HCT116 (cell line): Measurements from ENCODE around the gene IFI35. TPM values are rescaled to one million over a fixed set of nuclear protein-coding genes. Genes with fewer than 3 reads are reported as not detected.
A peak's percentile ranks its signal among the peaks of the same experiment; 100 is the strongest.

Source experiments
- ATAC-seq: fragments of 200-7000 bp; cut with Tn5 transposase; 2 replicates; pipeline ENCODE4 v1.9.1; 2020; ENCODE audit warnings: mild to moderate bottlenecking, moderate library complexity
- BruUV-seq: library from RNA; stranded (reverse); fragments of 400-500 nt; replicated peaks from 2 replicates; lab custom pipeline; 2021; lab: Mats Ljungman, UMichigan
- CTCF ChIA-PET: fragments of 300-600 bp; sonication (Branson Sonifier 250); formaldehyde crosslinking; loops from one replicate; lab custom pipeline; 2021; ENCODE audit warnings: antibody characterized with exemption; lab: Charles Lee
- POLR2A ChIA-PET: fragments of 300-600, 350-600 bp; sonication (Branson Sonifier 250); formaldehyde crosslinking; loops from one replicate; lab custom pipeline; 2021; ENCODE audit warnings: antibody characterized with exemption; lab: Charles Lee
- RAD21 ChIA-PET, 2 experiments: fragments of 300-600 bp; sonication (Branson Sonifier 250); formaldehyde crosslinking; loops; one replicate each; lab custom pipeline; 2023; ENCODE audit warnings: low total read pairs in 2 of 2; ENCODE audit not compliant: uncharacterized antibody in 2 of 2, unreplicated experiment in 2 of 2, low non-redundant PET in 1 of 2; lab: Charles Lee
- DNase-seq: peaks from one replicate; pipeline ENCODE4 v3.0.0-alpha.2; 2010; ENCODE audit warnings: low read depth, low spot score
- H2AFZ ChIP-seq: fragments of 200-600 bp; shearing (Covaris generic), sonication (generic); 2 replicates; pipeline ENCODE4 v1.6.1; 2017; ENCODE audit warnings: low read depth, mixed run types, mixed read lengths, antibody characterized with exemption, low read length; ENCODE audit not compliant: poor library complexity, severe bottlenecking
- H3K27ac ChIP-seq: 2 replicates; pipeline ENCODE4 v1.5.1; 2012; ENCODE audit warnings: low read depth, low read length
- H3K27me3 ChIP-seq: fragments of 200-600 bp; sonication (generic); 2 replicates; pipeline ENCODE4 v1.6.1; 2016; ENCODE audit warnings: mixed run types, low read length, mixed read lengths; ENCODE audit not compliant: insufficient read depth
- H3K36me3 ChIP-seq, 2 experiments: fragments of 200-500 bp in 1 of 2; fragments of 200-600 bp in 1 of 2; sonication (Bioruptor generic) in 1 of 2; sonication (generic) in 1 of 2; 2 replicates each; pipeline versions ENCODE4 v1.5.1 to v1.6.1; 2014 to 2016; ENCODE audit warnings: low read length in 2 of 2, inconsistent platforms in 1 of 2, mixed read lengths in 1 of 2, mixed run types in 1 of 2; ENCODE audit not compliant: insufficient read depth in 2 of 2, control insufficient read depth in 1 of 2
- H3K4me1 ChIP-seq, 2 experiments: fragments of 200-600 bp in 1 of 2; sonication (generic) in 1 of 2; 2 replicates each; pipeline versions ENCODE4 v1.5.1 to v1.6.1; 2012 to 2017; ENCODE audit warnings: low read length in 2 of 2, inconsistent platforms in 1 of 2, mild to moderate bottlenecking in 1 of 2, mixed read lengths in 1 of 2, mixed run types in 1 of 2, moderate library complexity in 1 of 2; ENCODE audit not compliant: insufficient read depth in 2 of 2, control insufficient read depth in 1 of 2
- H3K4me2 ChIP-seq: fragments of 200-600 bp; sonication (generic); 2 replicates; pipeline ENCODE4 v1.6.1; 2017; ENCODE audit warnings: mixed run types, low read length, mixed read lengths
- H3K4me3 ChIP-seq, 2 experiments: fragments of 200-600 bp in 1 of 2; sonication (generic) in 1 of 2; replicated peaks in 1 of 2; 2 replicates each; pipeline ENCODE4 v1.5.1; 2011 to 2016; ENCODE audit warnings: low read length in 2 of 2, control low read depth in 1 of 2, low read depth in 1 of 2, mild to moderate bottlenecking in 1 of 2, mixed read lengths in 1 of 2, mixed run types in 1 of 2
- H3K79me2 ChIP-seq: fragments of 200-600 bp; sonication (generic); 2 replicates; pipeline ENCODE4 v1.6.1; 2017; ENCODE audit warnings: mild to moderate bottlenecking, mixed run types, low read length, moderate library complexity, mixed read lengths; ENCODE audit not compliant: insufficient read depth
- H3K9ac ChIP-seq: fragments of 200-600 bp; sonication (generic); 2 replicates; pipeline ENCODE4 v1.6.1; 2016; ENCODE audit warnings: low read length, mixed read lengths
- H3K9me2 ChIP-seq: fragments of 200-600 bp; sonication (generic), shearing (Covaris generic); 2 replicates; pipeline ENCODE4 v1.6.1; 2017; ENCODE audit warnings: mixed run types, mild to moderate bottlenecking, moderate library complexity; ENCODE audit not compliant: insufficient read depth
- H3K9me3 ChIP-seq, 2 experiments: fragments of 200-500 bp in 1 of 2; fragments of 200-600 bp in 1 of 2; sonication (Bioruptor generic) in 1 of 2; sonication (generic) in 1 of 2; 2 replicates each; pipeline ENCODE4 v1.6.1; 2014 to 2017; ENCODE audit warnings: low read length in 2 of 2, mixed read lengths in 2 of 2, inconsistent platforms in 1 of 2, low read depth in 1 of 2, mild to moderate bottlenecking in 1 of 2, mixed run types in 1 of 2, moderate library complexity in 1 of 2; ENCODE audit not compliant: control insufficient read depth in 1 of 2, insufficient read depth in 1 of 2
- H4K20me1 ChIP-seq: fragments of 200-600 bp; sonication (generic), shearing (Covaris generic); 2 replicates; pipeline ENCODE4 v1.6.1; 2017; ENCODE audit warnings: mixed run types, mild to moderate bottlenecking, moderate library complexity; ENCODE audit not compliant: insufficient read depth
- CTCF ChIP-seq, 3 experiments: fragments of 200-600 bp in 1 of 3; sonication (generic) in 1 of 3; IDR thresholded peaks in 2 of 3; conservative IDR thresholded peaks in 1 of 3; 2 replicates each; pipeline ENCODE4 v1.5.1; 2012 to 2017; ENCODE audit warnings: low read depth in 2 of 3, low read length in 2 of 3, antibody characterized with exemption in 1 of 3, borderline replicate concordance in 1 of 3, control low read depth in 1 of 3, mild to moderate bottlenecking in 1 of 3, mixed read lengths in 1 of 3, mixed run types in 1 of 3, moderate library complexity in 1 of 3; ENCODE audit not compliant: insufficient read depth in 1 of 3
- FOSL1 ChIP-seq: IDR thresholded peaks from 2 replicates; pipeline ENCODE4 v1.6.1; 2012; ENCODE audit warnings: low read depth
- POLR2A ChIP-seq: IDR thresholded peaks from 2 replicates; pipeline ENCODE4 v1.7.0; 2011; ENCODE audit warnings: borderline replicate concordance; ENCODE audit not compliant: insufficient read depth, insufficient read length; ENCODE audit errors: extremely low read depth
- RAD21 ChIP-seq: IDR thresholded peaks from 2 replicates; pipeline ENCODE4 v1.6.1; 2012; ENCODE audit warnings: low read depth, mild to moderate bottlenecking
- SP1 ChIP-seq: IDR thresholded peaks from 2 replicates; pipeline ENCODE4 v1.6.1; 2012; ENCODE audit warnings: low read depth
- TCF7L2 ChIP-seq: IDR thresholded peaks from 2 replicates; pipeline ENCODE4 v1.7.0; 2011; ENCODE audit warnings: borderline replicate concordance, inconsistent platforms; ENCODE audit not compliant: insufficient read depth, insufficient read length; ENCODE audit errors: extremely low read depth
- YY1 ChIP-seq: IDR thresholded peaks from 2 replicates; pipeline ENCODE4 v1.6.1; 2011; ENCODE audit warnings: low read length, low read depth, moderate library complexity, mild to moderate bottlenecking; ENCODE audit not compliant: insufficient replicate concordance; ENCODE audit errors: extremely low read depth
- ZFX ChIP-seq: fragments of 450-650 bp; IDR thresholded peaks from 2 replicates; pipeline ENCODE4 v1.6.1; 2017
- intact Hi-C: fragments of 100-400 bp; cut with micrococcal nuclease; formaldehyde crosslinking; loops from 2 replicates; pipeline ENCODE4 v1.10.0; 2022
- total RNA-seq: library from RNA; stranded (reverse); gene quantifications from one replicate; pipeline ENCODE4 v1.2.1, GENCODE V29; 2021; ENCODE audit not compliant: unreplicated experiment

IFI35 gene
- total RNA-seq, 1 experiment from 2014 or later: 14.8 TPM

GRCh38 chr17:42997390-42997983 is 9.1 kb upstream of the IFI35 start:
- DNase-seq: no peak
- H2AFZ ChIP-seq: peak overlapping the region; percentile 65
- peaks cover 40% of the 10 kb centered on the region for H3K79me2 ChIP-seq
- peak; percentile 3 for ATAC-seq
- RAD21 ChIA-PET: interaction anchor here (0.9 to 1.4 kb wide), 4 partner anchors 27 to 68 kb away, joined by 3 to 5 read pairs (median 4); partner anchors contain the start of gene AARSD1 (in 1 of the 2)
- H3K4me3 ChIP-seq: peak overlapping the region; percentile 97 to 99
- H3K27ac ChIP-seq: 0 out of 2 replicates have a peak overlapping the region, but pooled peaks have one; percentile 92
- CTCF ChIA-PET: interaction anchor here (0.9 to 1.7 kb wide), 11 partner anchors 9 to 486 kb away, joined by 3 to 12 read pairs (median 3); partner anchors contain the start of genes DHX8, IFI35, PSMC3IP and PTGES3L
- H3K9me2 ChIP-seq: no peaks in the 10 kb centered on the region
- intact Hi-C loops: no loop called here
- no peaks in the 10 kb centered on the region for H4K20me1 ChIP-seq
- peak overlapping the region; percentile 98 for H3K4me2 ChIP-seq
- peaks cover 13 to 41% of the 10 kb centered on the region in 2 experiments for H3K4me1 ChIP-seq
- H3K9ac ChIP-seq: peak overlapping the region; percentile 48
- no peaks in the 10 kb centered on the region for H3K9me3 ChIP-seq
- POLR2A ChIA-PET: interaction anchor here (0.6 to 2.4 kb wide), 26 partner anchors 9 to 483 kb away, joined by 3 to 38 read pairs (median 4); partner anchors contain the start of genes BECN1, BRCA1, IFI35 and NBR1
- H3K27me3 ChIP-seq: no peaks in the 10 kb centered on the region
- TF ChIP-seq POLR2A (no peak), YY1 (no peak), SP1 (no peak), CTCF (IDR thresholded peaks at IDR 0.05 in 2 of 3, conservative IDR thresholded peaks at IDR 0.05 in 1 of 3; ENCODE audit: borderline replicate concordance in 1 of 3, insufficient read depth in 1 of 3, low read depth in 2 of 3, low read length in 2 of 3) (no peak), FOSL1 (no peak), ZFX (no peak), RAD21 (no peak), TCF7L2 (no peak)
- TF ChIP-seq, all 23 proteins: peak for 0
- TSS peak; percentile 85 for BruUV-seq
- H3K36me3 ChIP-seq: peaks cover 11 to 32% of the 10 kb centered on the region in 2 experiments
